ENCODE data around the gene TNFRSF4.

GRCh38 chr1:1203561-1204424 lies 10.2 kb downstream of the TNFRSF4 start:
- TF ChIP-seq CTCF (IDR thresholded peaks at IDR 0.05; ENCODE audit: low read length) = no peak
- TF ChIP-seq EZH2 (IDR thresholded peaks at IDR 0.05; ENCODE audit: borderline replicate concordance, low read length) = no peak

All from OCI-LY1 (cell line).